K562 (cell line): ENCODE measurements around the gene NAGLU. TPM values are rescaled to one million over a fixed set of nuclear protein-coding genes. Genes with fewer than 3 reads are reported as not detected.

Experiments
- ATAC-seq: fragments of 200-7000 bp; cut with Tn5 transposase; 3 replicates; pipeline ENCODE4 v1.9.1; 2020; ENCODE audit warnings: moderate library complexity
- BruUV-seq: library from RNA; stranded (reverse); fragments of 400-500 nt; replicated peaks from 2 replicates; lab custom pipeline; 2021; lab: Mats Ljungman, UMichigan
- CTCF ChIA-PET: fragments of 300-600 bp; formaldehyde crosslinking; extraction: SDS; loops from one replicate; lab custom pipeline; 2021; ENCODE audit warnings: low intra/inter-chr PET ratio; lab: Yijun Ruan, JAX
- POLR2A ChIA-PET: fragments of 300-600, 350-650 bp; sonication (Branson Sonifier 250); formaldehyde crosslinking; extraction: SDS; loops from one replicate; lab custom pipeline; 2021; ENCODE audit warnings: antibody characterized with exemption, inconsistent platforms; lab: Yijun Ruan, JAX
- DNase-seq, 4 experiments: peaks; one replicate each; pipeline versions ENCODE4 v3.0.0 to v3.0.0-alpha.2; 2011 to 2018; ENCODE audit warnings: low spot score in 3 of 4, mixed read lengths in 3 of 4; ENCODE audit errors: extremely low read depth in 1 of 4
- FAIRE-seq: peaks from 2 replicates; lab custom pipeline; 2011; peaks lifted over from hg19 to GRCh38; lab: Jason Lieb, UNC
- H2AFZ ChIP-seq: 2 replicates; pipeline ENCODE4 v1.6.0; 2011; ENCODE audit warnings: low read depth, low read length, control low read depth, inconsistent platforms
- H3K27ac ChIP-seq: fragments of 200-600 bp; 3 replicates; pipeline ENCODE4 v1.8.0; 2011; ENCODE audit warnings: low read depth, mild to moderate bottlenecking, control low read depth, inconsistent platforms, low read length, moderate library complexity, mixed read lengths; ENCODE audit errors: extremely low read depth
- H3K27me3 ChIP-seq, 2 experiments: fragments of 300-600 bp in 1 of 2; 2 replicates in 1 of 2; 3 replicates in 1 of 2; pipeline versions ENCODE4 v1.6.0 to v1.8.0; 2011; ENCODE audit warnings: inconsistent platforms in 2 of 2, low read length in 2 of 2, mild to moderate bottlenecking in 1 of 2, mixed read lengths in 1 of 2, moderate library complexity in 1 of 2; ENCODE audit not compliant: control insufficient read depth in 2 of 2, insufficient read depth in 2 of 2
- H3K36me3 ChIP-seq: fragments of 300-600 bp; 3 replicates; pipeline ENCODE4 v1.8.0; 2011; ENCODE audit warnings: mild to moderate bottlenecking, low read length, inconsistent platforms; ENCODE audit not compliant: control insufficient read depth, insufficient read depth
- H3K4me1 ChIP-seq, 2 experiments: fragments of 200-600 bp in 1 of 2; replicated peaks in 1 of 2; 2 replicates in 1 of 2; 3 replicates in 1 of 2; pipeline versions ENCODE4 v1.5.1 to v1.8.0; 2011; ENCODE audit warnings: inconsistent platforms in 2 of 2, low read length in 2 of 2, mild to moderate bottlenecking in 1 of 2, mixed read lengths in 1 of 2, moderate library complexity in 1 of 2; ENCODE audit not compliant: control insufficient read depth in 2 of 2, insufficient read depth in 2 of 2
- H3K4me2 ChIP-seq: 2 replicates; pipeline ENCODE4 v1.6.1; 2011; ENCODE audit warnings: low read length, control low read depth, inconsistent platforms, mixed read lengths; ENCODE audit not compliant: insufficient read depth
- H3K4me3 ChIP-seq: fragments of 200-600 bp; sonication (generic), shearing (Covaris generic); 2 replicates; pipeline ENCODE4 v1.5.1; 2016; ENCODE audit warnings: control low read depth, inconsistent platforms
- H3K79me2 ChIP-seq: fragments of 200-600 bp; 3 replicates; pipeline ENCODE4 v1.8.0; 2011; ENCODE audit warnings: low read length, inconsistent platforms; ENCODE audit not compliant: control insufficient read depth, insufficient read depth
- H3K9ac ChIP-seq, 2 experiments: 2 replicates each; pipeline versions ENCODE4 v1.6.0 to v1.6.1; 2011; ENCODE audit warnings: low read depth in 2 of 2, low read length in 2 of 2, control low read depth in 1 of 2, inconsistent platforms in 1 of 2, mild to moderate bottlenecking in 1 of 2, mixed read lengths in 1 of 2; ENCODE audit not compliant: insufficient read depth in 1 of 2
- H3K9me1 ChIP-seq: one replicate; pipeline ENCODE4 v1.6.0; 2011; ENCODE audit warnings: inconsistent platforms, mild to moderate bottlenecking, low read length, moderate library complexity; ENCODE audit not compliant: control insufficient read depth, insufficient read depth
- H3K9me3 ChIP-seq: replicated peaks from 2 replicates; pipeline ENCODE4 v1.5.1; 2011; ENCODE audit warnings: low read depth, low read length, inconsistent platforms; ENCODE audit not compliant: control insufficient read depth, insufficient read depth
- H4K20me1 ChIP-seq: replicated peaks from 2 replicates; pipeline ENCODE4 v1.6.1; 2011; ENCODE audit warnings: low read length, inconsistent platforms, mixed read lengths; ENCODE audit not compliant: control insufficient read depth, insufficient read depth
- CEBPB ChIP-seq: fragments of 450-650 bp; IDR thresholded peaks from 2 replicates; pipeline ENCODE4 v1.6.1; 2016; ENCODE audit warnings: missing genetic modification characterization, missing compliant biosample characterization
- POLR2AphosphoS2 ChIP-seq: IDR thresholded peaks from 2 replicates; pipeline ENCODE4 v1.6.1; 2012; ENCODE audit warnings: low read length, improper control_type of control experiment
- WGBS: fragments of 100-300 bp; shearing (Covaris generic); methylation state at CpG from one replicate; pipeline ENCODE4 v1.1.6; 2016; ENCODE audit warnings: low coverage, mixed read lengths; ENCODE audit not compliant: insufficient coverage; ENCODE audit errors: missing lambda C conversion rate; 5-methylcytosine and 5-hydroxymethylcytosine counted together
- in situ Hi-C: fragments of 300-500 bp; cut with MboI; formaldehyde crosslinking; loops from 4 replicates; pipeline ENCODE4 v1.15.0; 2018; ENCODE audit warnings: inconsistent platforms, mixed read lengths
- intact Hi-C: fragments of 100-400 bp; cut with micrococcal nuclease; formaldehyde crosslinking; loops from 2 replicates; pipeline ENCODE4 v1.14.2; 2022
- polyA plus RNA-seq, 8 experiments: library from polyadenylated mRNA; depleted of rRNA in 4 of 8; stranded (reverse) in 5 of 8; unstranded in 3 of 8; fragments of >200 nt; fragmentation: Nextera tagmentation in 2 of 8; fragmentation: Illumina TruSeq in 1 of 8; extraction: Ambion mirVana in 2 of 8; extraction: Trizol in 1 of 8; gene quantifications; 2 replicates each; pipeline versions ENCODE4 v1.2.1 to v1.2.3, GENCODE V29; 2011 to 2014; ENCODE audit warnings: inconsistent platforms in 1 of 8, missing spikeins in 1 of 8
- total RNA-seq, 7 experiments: library from RNA; depleted of rRNA in 6 of 7; stranded (reverse); fragments of >200 nt in 6 of 7; fragmentation: Illumina TruSeq in 2 of 7; extraction: Trizol in 2 of 7; gene quantifications; 2 replicates each; pipeline versions ENCODE4 v1.2.1 to v1.2.3, GENCODE V29; 2011 to 2021; ENCODE audit warnings: low replicate concordance in 1 of 7
- TF ChIP-seq, protein P1 (sequence below): fragments of 250-450 bp; sonication (Bioruptor Pico); IDR thresholded peaks from 2 replicates; pipeline ENCODE4 v1.8.0; 2021; ENCODE audit warnings: mild to moderate bottlenecking, moderate library complexity
- TF ChIP-seq, protein P2 (sequence below): fragments of 250-450 bp; sonication (Bioruptor Pico); IDR thresholded peaks from 2 replicates; pipeline ENCODE4 v1.9.0; 2021; ENCODE audit warnings: mild to moderate bottlenecking

Gene NAGLU
- total and polyA plus RNA-seq, 9 of the 15 experiments (the other 6 are each of a cell fraction or from before 2014, with no cell fraction given) = 0.04 to 21.5 (median 8.5) TPM

DNA sequence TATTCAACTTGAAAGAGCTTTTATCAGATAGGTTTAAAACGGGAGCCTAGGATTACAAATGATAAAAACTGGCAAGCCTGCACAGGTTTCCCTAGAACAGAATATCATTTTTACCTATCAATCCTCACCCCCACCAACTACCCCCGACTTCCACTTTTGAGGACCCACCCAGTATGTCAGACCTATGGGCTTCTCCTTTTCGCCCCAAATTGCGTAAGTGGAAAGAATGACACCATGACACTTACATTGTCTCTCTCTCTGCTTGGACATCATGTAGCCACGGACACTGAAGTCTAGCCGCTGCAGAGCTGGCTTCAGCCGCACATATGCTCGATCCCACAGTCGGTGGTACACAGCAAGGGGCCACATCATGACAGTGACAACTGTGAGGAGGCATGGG is 48.8 kb downstream of the NAGLU start:
- Histone ChIP-seq H3K9me1 (no peaks in the 10 kb centered on the region), H3K36me3 (peaks cover 91% of the 10 kb centered on the region), H3K4me3 (no peak overlapping the region), H3K79me2 (no peaks in the 10 kb centered on the region), H2AFZ (no peak overlapping the region), H3K27me3 (no peaks in the 10 kb centered on the region), H3K9ac (peak overlapping the region in 1 of 2 experiments; percentile 24; a peak in 1 of 4 replicates), H4K20me1 (no peaks in the 10 kb centered on the region), H3K27ac (no peak overlapping the region), H3K4me1 (peaks cover 0 to 6% of the 10 kb centered on the region in 2 experiments; a peak in 3 of 5 replicates), H3K9me3 (no peaks in the 10 kb centered on the region), H3K4me2 (no peak overlapping the region)
- POLR2A ChIA-PET = interaction anchor here (1.9 kb wide), 1 partner anchor 114 kb away, joined by 6 read pairs; no protein-coding TSS in a partner anchor
- CTCF ChIA-PET = no interaction called here
- FAIRE-seq = no peak
- no TSS peak for BruUV-seq
- TF ChIP-seq, protein P1, sequence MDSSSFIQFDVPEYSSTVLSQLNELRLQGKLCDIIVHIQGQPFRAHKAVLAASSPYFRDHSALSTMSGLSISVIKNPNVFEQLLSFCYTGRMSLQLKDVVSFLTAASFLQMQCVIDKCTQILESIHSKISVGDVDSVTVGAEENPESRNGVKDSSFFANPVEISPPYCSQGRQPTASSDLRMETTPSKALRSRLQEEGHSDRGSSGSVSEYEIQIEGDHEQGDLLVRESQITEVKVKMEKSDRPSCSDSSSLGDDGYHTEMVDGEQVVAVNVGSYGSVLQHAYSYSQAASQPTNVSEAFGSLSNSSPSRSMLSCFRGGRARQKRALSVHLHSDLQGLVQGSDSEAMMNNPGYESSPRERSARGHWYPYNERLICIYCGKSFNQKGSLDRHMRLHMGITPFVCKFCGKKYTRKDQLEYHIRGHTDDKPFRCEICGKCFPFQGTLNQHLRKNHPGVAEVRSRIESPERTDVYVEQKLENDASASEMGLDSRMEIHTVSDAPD (CRISPR knock-in tag) = no peak
- TF ChIP-seq POLR2AphosphoS2 (no peak), CEBPB (peak; percentile 35; the same call in 1 of the 2 replicates)
- TF ChIP-seq, protein P2, sequence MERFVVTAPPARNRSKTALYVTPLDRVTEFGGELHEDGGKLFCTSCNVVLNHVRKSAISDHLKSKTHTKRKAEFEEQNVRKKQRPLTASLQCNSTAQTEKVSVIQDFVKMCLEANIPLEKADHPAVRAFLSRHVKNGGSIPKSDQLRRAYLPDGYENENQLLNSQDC = no peak
- WGBS = 82% methylated on average over 9 of the region's 9 CpGs
- no peak for ATAC-seq
- in situ Hi-C loops (loop anchor here (10.0 kb wide), 1 partner anchor 340 kb away; no protein-coding TSS in a partner anchor), intact Hi-C loops (no loop called here)
- no peak for DNase-seq
